Liver (tissue), 9 donors: ENCODE data around the gene UBALD2. TPM values are rescaled to one million over a fixed set of nuclear protein-coding genes. Genes with fewer than 3 reads are reported as not detected.

ENCODE experiments used
- DNase-seq: peaks from one replicate; pipeline ENCODE4 v3.0.0-alpha.2; 2017; ENCODE audit warnings: low spot score
- H3K27ac ChIP-seq, 2 donors: one replicate each; pipeline ENCODE4 v1.7.0; 2013; ENCODE audit warnings: inconsistent platforms in 2 of 2, low read length in 2 of 2, control low read depth in 1 of 2, low read depth in 1 of 2, mild to moderate bottlenecking in 1 of 2
- H3K27me3 ChIP-seq, 4 donors: one replicate each; pipeline versions ENCODE4 v1.6.1 to v1.7.0; 2013; ENCODE audit warnings: low read length in 3 of 4, inconsistent platforms in 1 of 4, mild to moderate bottlenecking in 1 of 4, moderate library complexity in 1 of 4; ENCODE audit not compliant: control insufficient read depth in 4 of 4, insufficient read depth in 4 of 4
- H3K36me3 ChIP-seq, 4 donors: one replicate each; pipeline versions ENCODE4 v1.6.1 to v1.7.0; 2013; ENCODE audit warnings: low read length in 3 of 4, mild to moderate bottlenecking in 3 of 4, low read depth in 1 of 4, moderate library complexity in 1 of 4; ENCODE audit not compliant: control insufficient read depth in 4 of 4, insufficient read depth in 3 of 4
- H3K4me1 ChIP-seq, 4 donors: one replicate each; pipeline versions ENCODE4 v1.6.1 to v1.7.0; 2013; ENCODE audit warnings: low read length in 3 of 4, mild to moderate bottlenecking in 3 of 4, moderate library complexity in 1 of 4; ENCODE audit not compliant: control insufficient read depth in 4 of 4, insufficient read depth in 4 of 4
- H3K4me3 ChIP-seq, 3 donors: one replicate each; pipeline versions ENCODE4 v1.6.1 to v1.7.0; 2013; ENCODE audit warnings: low read length in 3 of 3, control low read depth in 1 of 3, low read depth in 1 of 3, mild to moderate bottlenecking in 1 of 3
- H3K9ac ChIP-seq, 2 donors: one replicate each; pipeline ENCODE4 v1.7.0; 2013; ENCODE audit warnings: low read length in 2 of 2, mild to moderate bottlenecking in 2 of 2, moderate library complexity in 2 of 2, control low read depth in 1 of 2, low read depth in 1 of 2
- H3K9me3 ChIP-seq, 4 donors: one replicate each; pipeline versions ENCODE4 v1.6.1 to v1.7.0; 2013; ENCODE audit warnings: low read length in 3 of 4; ENCODE audit not compliant: control insufficient read depth in 4 of 4
- EGR1 ChIP-seq, 2 donors: IDR thresholded peaks; 2 replicates each; pipeline ENCODE4 v1.6.1; 2016 to 2018; ENCODE audit warnings: antibody characterized with exemption in 2 of 2, low read depth in 2 of 2
- FOXA1 ChIP-seq: IDR thresholded peaks from 2 replicates; pipeline ENCODE4 v1.6.1; 2016; ENCODE audit warnings: antibody characterized with exemption
- FOXA2 ChIP-seq: IDR thresholded peaks from 2 replicates; pipeline ENCODE4 v1.6.1; 2016; ENCODE audit warnings: antibody characterized with exemption
- GABPA ChIP-seq, 2 donors: IDR thresholded peaks in 1 of 2; conservative IDR thresholded peaks in 1 of 2; 2 replicates each; pipeline ENCODE4 v1.6.1; 2016; ENCODE audit warnings: antibody characterized with exemption in 2 of 2, mild to moderate bottlenecking in 1 of 2, moderate library complexity in 1 of 2
- HNF4A ChIP-seq, 2 donors: conservative IDR thresholded peaks; 2 replicates each; pipeline ENCODE4 v1.6.1; 2016; ENCODE audit warnings: antibody characterized with exemption in 2 of 2, mild to moderate bottlenecking in 2 of 2
- HNF4G ChIP-seq: IDR thresholded peaks from 2 replicates; pipeline ENCODE4 v1.6.1; 2016; ENCODE audit warnings: antibody characterized with exemption
- JUND ChIP-seq, 2 donors: IDR thresholded peaks; 2 replicates each; pipeline ENCODE4 v1.6.1; 2016; ENCODE audit warnings: antibody characterized with exemption in 2 of 2
- NR2F2 ChIP-seq: IDR thresholded peaks from 2 replicates; pipeline ENCODE4 v1.6.1; 2016; ENCODE audit warnings: antibody characterized with exemption
- RAD21 ChIP-seq, 2 donors: IDR thresholded peaks; 2 replicates each; pipeline ENCODE4 v1.6.1; 2016; ENCODE audit warnings: antibody characterized with exemption in 2 of 2, mild to moderate bottlenecking in 2 of 2
- RXRA ChIP-seq, 2 donors: IDR thresholded peaks; 2 replicates each; pipeline ENCODE4 v1.6.1; 2017 to 2018; ENCODE audit warnings: antibody characterized with exemption in 2 of 2, mild to moderate bottlenecking in 1 of 2
- SP1 ChIP-seq: IDR thresholded peaks from 2 replicates; pipeline ENCODE4 v1.6.1; 2018; ENCODE audit warnings: antibody characterized with exemption, mild to moderate bottlenecking
- TAF1 ChIP-seq: conservative IDR thresholded peaks from 2 replicates; pipeline ENCODE4 v1.6.1; 2016; ENCODE audit warnings: antibody characterized with exemption, mild to moderate bottlenecking
- YY1 ChIP-seq: IDR thresholded peaks from 2 replicates; pipeline ENCODE4 v1.6.1; 2016; ENCODE audit warnings: antibody characterized with exemption, mild to moderate bottlenecking
- WGBS: extraction: QIAGEN DNeasy Blood & Tissue Kit; methylation state at CpG from one replicate; pipeline ENCODE4 v1.1.7; 2013; 5-methylcytosine and 5-hydroxymethylcytosine counted together
- polyA plus RNA-seq, 2 donors: library from polyadenylated mRNA; stranded (reverse) in 1 of 2; unstranded in 1 of 2; fragments of 200-250 nt in 1 of 2; fragments of >200 nt in 1 of 2; fragmentation: Nextera tagmentation in 1 of 2; extraction: Ambion mirVana in 1 of 2; gene quantifications; one replicate each; pipeline versions ENCODE4 v1.2.1 to v1.2.3, GENCODE V29; 2013 to 2015
- total RNA-seq, 2 donors: library from RNA; depleted of rRNA; stranded (reverse); fragments of >200 nt; gene quantifications; one replicate each; pipeline ENCODE4 v1.2.3, GENCODE V29; 2014
- TF ChIP-seq, protein P1 (sequence below): IDR thresholded peaks from 2 replicates; pipeline ENCODE4 v1.6.1; 2016; ENCODE audit warnings: antibody characterized with exemption
- TF ChIP-seq, protein P2 (sequence below): IDR thresholded peaks from 2 replicates; pipeline ENCODE4 v1.6.1; 2016; ENCODE audit warnings: antibody characterized with exemption, mild to moderate bottlenecking
- TF ChIP-seq, protein P3 (sequence below): IDR thresholded peaks from 2 replicates; pipeline ENCODE4 v1.6.1; 2016; ENCODE audit warnings: antibody characterized with exemption
- TF ChIP-seq, protein P4 (sequence below): IDR thresholded peaks from 2 replicates; pipeline ENCODE4 v1.6.1; 2016; ENCODE audit warnings: antibody characterized with exemption
- donor health status: healthy.
- donor health status: healthy.
- donor health status: healthy.
- donor health status: healthy.
- donor health status: healthy.

The UBALD2 gene
- total and polyA plus RNA-seq, 4 donors = 1.4 to 6.5 (median 3.6) TPM

DNA sequence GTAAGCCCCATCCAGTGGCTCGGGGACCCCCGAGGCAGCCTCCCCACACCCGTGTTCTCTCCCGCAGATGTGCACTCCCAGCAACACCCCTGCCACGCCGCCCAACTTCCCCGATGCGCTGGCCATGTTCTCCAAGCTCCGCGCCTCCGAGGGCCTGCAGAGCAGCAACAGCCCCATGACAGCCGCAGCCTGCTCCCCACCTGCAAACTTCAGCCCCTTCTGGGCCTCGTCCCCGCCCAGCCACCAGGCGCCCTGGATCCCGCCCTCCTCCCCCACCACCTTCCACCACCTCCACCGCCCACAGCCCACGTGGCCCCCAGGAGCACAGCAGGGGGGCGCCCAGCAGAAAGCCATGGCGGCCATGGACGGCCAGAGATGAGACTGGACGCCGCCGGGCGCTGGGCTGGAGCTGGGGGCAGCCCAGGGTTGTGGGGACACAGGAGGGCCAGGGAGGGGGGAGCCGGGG, 5.0 kb downstream of the UBALD2 start:
- Histone ChIP-seq H3K9me3 (no peaks in the 10 kb centered on the region), H3K4me3 (no peak overlapping the region), H3K27me3 (no peaks in the 10 kb centered on the region), H3K36me3 (peaks cover 0 to 2% (median 0%) of the 10 kb centered on the region in 4 donors), H3K27ac (no peak overlapping the region), H3K9ac (no peak overlapping the region), H3K4me1 (peaks cover 11 to 39% (median 29%) of the 10 kb centered on the region in 4 donors)
- no peak for TF ChIP-seq TAF1
- TF ChIP-seq NR2F2 = no peak
- TF ChIP-seq JUND (IDR thresholded peaks at IDR 0.05) = no peak
- WGBS = 95% methylated on average over 26 of the region's 26 CpGs
- no peak for DNase-seq

DNA sequence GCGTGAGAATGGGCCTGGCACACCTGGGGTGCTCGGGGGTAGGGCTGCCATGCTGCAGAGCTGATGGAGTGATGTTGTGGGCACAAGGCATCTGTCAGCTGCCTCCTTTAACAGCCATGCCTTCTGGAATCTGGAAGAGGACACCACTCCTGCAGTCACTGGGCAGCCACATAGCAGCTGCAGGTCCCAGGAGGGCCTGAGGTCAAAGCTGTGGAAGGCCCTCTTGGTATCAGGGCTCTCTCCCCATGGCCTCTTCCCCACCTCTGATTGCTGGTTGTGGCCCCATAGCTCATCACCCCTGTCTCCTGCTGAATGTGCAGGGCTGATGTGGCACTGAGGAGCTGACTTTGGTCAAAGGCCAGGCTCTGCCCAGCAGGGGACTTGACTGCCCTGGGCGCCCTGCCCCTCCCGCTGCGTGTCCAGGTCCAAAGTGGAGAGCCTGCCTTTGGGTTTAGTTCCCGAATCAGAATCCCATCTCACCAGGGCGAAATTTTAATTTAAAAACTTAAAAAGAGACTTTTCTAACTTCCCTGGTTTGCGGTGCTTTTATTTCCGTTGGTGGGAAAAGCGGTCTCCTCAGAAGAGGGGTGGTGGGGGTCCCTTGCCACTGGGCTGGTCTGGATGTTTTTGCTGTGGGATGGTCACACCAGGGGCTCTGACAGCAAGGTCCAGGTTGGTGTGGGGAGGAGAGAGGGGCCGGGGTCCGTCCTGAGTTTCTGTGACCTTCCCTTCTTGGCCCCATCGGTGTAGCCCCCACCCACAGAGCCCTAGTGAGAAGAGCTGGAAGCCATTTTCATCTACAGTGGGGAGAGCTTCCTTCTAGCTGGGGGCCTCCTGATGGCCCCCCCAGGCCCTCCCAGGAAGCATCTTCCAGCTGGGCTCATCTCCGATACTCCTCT, 5.9 kb downstream of the UBALD2 start:
- peaks cover 0 to 2% (median 0%) of the 10 kb centered on the region in 4 donors for H3K36me3 ChIP-seq
- WGBS = 74% methylated on average over 14 of the region's 14 CpGs
- no peaks in the 10 kb centered on the region for H3K9me3 ChIP-seq
- no peak for DNase-seq
- peak overlapping the region; percentile 28 to 59 for H3K27ac ChIP-seq
- TF ChIP-seq RAD21 (IDR thresholded peaks at IDR 0.05) (no peak), HNF4A (conservative IDR thresholded peaks at IDR 0.05) (peak; percentile 53 to 71), JUND (IDR thresholded peaks at IDR 0.05) (no peak), NR2F2 (no peak), RXRA (IDR thresholded peaks at IDR 0.05) (no peak)
- H3K27me3 ChIP-seq = no peaks in the 10 kb centered on the region
- no peak overlapping the region for H3K9ac ChIP-seq
- peak overlapping the region in 1 of 3 donors; percentile 30 for H3K4me3 ChIP-seq
- H3K4me1 ChIP-seq = peaks cover 11 to 39% (median 29%) of the 10 kb centered on the region in 4 donors

DNA sequence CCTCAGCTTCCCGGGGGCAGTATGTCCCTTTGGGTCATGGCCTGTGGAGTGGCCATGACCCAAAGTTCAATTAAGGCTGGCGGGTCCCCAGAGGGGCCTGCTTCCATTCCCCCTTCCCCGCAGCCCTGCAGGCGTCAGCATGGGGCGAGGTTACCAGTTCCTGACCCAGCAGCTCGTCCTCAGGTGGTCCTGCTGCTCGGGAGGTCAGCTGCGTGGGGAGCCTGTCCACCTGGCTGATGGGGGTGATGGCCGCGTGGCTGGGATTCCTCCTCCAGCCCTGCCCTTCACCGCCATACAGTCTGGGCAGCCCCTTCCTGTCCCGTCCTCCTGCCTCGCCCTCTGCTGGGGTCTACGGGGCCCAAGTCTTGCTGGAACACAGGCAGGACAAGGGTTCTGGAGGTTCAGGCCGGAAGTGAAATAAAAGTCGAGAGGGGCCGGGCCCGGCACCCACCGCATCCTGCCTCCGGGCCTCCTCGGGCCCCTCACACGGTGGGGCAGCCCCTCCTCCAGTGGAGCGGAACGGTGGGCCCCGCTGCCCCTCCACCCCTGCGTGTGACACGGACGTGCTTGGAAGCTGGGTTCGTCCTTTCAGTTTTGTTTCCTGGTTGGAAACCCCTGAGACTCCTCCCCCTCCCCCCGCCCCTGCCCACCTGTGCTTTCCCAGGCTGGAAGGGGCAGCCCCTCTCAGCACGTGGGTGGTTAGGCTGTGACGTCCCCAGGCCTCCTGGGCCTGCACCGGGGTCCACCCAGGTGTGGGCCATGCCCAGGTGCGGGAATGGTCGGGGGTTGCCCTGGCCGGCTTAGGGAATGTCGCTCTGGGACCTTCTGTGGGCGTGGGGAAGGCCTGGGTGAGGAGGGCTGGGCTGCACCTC, 6.8 kb downstream of the UBALD2 start:
- peak overlapping the region; percentile 28 to 59 for H3K27ac ChIP-seq
- no peaks in the 10 kb centered on the region for H3K9me3 ChIP-seq
- peak overlapping the region in 1 of 2 donors; percentile 41 for H3K9ac ChIP-seq
- no peak for DNase-seq
- peaks cover 0 to 2% (median 0%) of the 10 kb centered on the region in 4 donors for H3K36me3 ChIP-seq
- WGBS = 25% methylated on average over 38 of the region's 38 CpGs
- peak overlapping the region in 1 of 3 donors; percentile 30 for H3K4me3 ChIP-seq
- TF ChIP-seq HNF4G = no peak
- no peak for TF ChIP-seq FOXA1
- no peak for TF ChIP-seq HNF4A (conservative IDR thresholded peaks at IDR 0.05)
- peak; percentile 74 for TF ChIP-seq NR2F2
- TF ChIP-seq RAD21 (IDR thresholded peaks at IDR 0.05) = no peak
- TF ChIP-seq, protein P1, sequence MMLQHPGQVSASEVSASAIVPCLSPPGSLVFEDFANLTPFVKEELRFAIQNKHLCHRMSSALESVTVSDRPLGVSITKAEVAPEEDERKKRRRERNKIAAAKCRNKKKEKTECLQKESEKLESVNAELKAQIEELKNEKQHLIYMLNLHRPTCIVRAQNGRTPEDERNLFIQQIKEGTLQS = no peak
- peak; percentile 44 to 70 for TF ChIP-seq RXRA (IDR thresholded peaks at IDR 0.05)
- TF ChIP-seq, protein P2, sequence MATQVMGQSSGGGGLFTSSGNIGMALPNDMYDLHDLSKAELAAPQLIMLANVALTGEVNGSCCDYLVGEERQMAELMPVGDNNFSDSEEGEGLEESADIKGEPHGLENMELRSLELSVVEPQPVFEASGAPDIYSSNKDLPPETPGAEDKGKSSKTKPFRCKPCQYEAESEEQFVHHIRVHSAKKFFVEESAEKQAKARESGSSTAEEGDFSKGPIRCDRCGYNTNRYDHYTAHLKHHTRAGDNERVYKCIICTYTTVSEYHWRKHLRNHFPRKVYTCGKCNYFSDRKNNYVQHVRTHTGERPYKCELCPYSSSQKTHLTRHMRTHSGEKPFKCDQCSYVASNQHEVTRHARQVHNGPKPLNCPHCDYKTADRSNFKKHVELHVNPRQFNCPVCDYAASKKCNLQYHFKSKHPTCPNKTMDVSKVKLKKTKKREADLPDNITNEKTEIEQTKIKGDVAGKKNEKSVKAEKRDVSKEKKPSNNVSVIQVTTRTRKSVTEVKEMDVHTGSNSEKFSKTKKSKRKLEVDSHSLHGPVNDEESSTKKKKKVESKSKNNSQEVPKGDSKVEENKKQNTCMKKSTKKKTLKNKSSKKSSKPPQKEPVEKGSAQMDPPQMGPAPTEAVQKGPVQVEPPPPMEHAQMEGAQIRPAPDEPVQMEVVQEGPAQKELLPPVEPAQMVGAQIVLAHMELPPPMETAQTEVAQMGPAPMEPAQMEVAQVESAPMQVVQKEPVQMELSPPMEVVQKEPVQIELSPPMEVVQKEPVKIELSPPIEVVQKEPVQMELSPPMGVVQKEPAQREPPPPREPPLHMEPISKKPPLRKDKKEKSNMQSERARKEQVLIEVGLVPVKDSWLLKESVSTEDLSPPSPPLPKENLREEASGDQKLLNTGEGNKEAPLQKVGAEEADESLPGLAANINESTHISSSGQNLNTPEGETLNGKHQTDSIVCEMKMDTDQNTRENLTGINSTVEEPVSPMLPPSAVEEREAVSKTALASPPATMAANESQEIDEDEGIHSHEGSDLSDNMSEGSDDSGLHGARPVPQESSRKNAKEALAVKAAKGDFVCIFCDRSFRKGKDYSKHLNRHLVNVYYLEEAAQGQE = no peak
- TF ChIP-seq TAF1 = no peak
- no peak for TF ChIP-seq SP1
- TF ChIP-seq YY1 = no peak
- TF ChIP-seq, protein P3, sequence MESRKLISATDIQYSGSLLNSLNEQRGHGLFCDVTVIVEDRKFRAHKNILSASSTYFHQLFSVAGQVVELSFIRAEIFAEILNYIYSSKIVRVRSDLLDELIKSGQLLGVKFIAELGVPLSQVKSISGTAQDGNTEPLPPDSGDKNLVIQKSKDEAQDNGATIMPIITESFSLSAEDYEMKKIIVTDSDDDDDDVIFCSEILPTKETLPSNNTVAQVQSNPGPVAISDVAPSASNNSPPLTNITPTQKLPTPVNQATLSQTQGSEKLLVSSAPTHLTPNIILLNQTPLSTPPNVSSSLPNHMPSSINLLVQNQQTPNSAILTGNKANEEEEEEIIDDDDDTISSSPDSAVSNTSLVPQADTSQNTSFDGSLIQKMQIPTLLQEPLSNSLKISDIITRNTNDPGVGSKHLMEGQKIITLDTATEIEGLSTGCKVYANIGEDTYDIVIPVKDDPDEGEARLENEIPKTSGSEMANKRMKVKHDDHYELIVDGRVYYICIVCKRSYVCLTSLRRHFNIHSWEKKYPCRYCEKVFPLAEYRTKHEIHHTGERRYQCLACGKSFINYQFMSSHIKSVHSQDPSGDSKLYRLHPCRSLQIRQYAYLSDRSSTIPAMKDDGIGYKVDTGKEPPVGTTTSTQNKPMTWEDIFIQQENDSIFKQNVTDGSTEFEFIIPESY = no peak
- TF ChIP-seq, protein P4, sequence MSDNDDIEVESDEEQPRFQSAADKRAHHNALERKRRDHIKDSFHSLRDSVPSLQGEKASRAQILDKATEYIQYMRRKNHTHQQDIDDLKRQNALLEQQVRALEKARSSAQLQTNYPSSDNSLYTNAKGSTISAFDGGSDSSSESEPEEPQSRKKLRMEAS = no peak
- no peak for TF ChIP-seq JUND (IDR thresholded peaks at IDR 0.05)
- TF ChIP-seq GABPA (IDR thresholded peaks at IDR 0.05 in 1 of 2, conservative IDR thresholded peaks at IDR 0.05 in 1 of 2) = no peak
- TF ChIP-seq FOXA2 = no peak
- TF ChIP-seq EGR1 (IDR thresholded peaks at IDR 0.05; ENCODE audit: low read depth in 2 of 2) = no peak
- peaks cover 7 to 31% (median 21%) of the 10 kb centered on the region in 4 donors for H3K4me1 ChIP-seq
- no peaks in the 10 kb centered on the region for H3K27me3 ChIP-seq
